ENCODE data around the gene PACRG.

PACRG gene

DNA sequence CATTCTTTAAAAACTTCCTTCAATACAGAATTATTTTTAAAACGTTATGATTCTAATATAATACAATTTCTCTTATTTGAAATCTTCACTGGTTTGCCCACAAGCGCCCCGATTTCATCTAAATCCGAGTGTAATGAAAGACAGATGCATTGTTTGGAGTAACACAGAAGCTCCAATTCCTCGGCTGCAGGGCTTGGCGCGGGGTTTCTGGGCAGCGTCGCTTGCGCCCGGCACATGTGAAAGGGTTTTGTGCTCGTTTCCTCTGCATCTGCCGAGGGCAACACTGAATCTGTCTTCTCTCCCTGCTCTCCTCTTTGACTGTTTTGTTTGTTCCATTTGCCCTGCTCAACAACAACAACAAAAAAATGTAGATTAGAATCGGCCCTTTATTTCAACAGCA is 438.1 kb downstream of the PACRG start:
- no peak for DNase-seq (ENCODE audit: low read depth in 2 of 2, low spot score in 1 of 2)

DNA sequence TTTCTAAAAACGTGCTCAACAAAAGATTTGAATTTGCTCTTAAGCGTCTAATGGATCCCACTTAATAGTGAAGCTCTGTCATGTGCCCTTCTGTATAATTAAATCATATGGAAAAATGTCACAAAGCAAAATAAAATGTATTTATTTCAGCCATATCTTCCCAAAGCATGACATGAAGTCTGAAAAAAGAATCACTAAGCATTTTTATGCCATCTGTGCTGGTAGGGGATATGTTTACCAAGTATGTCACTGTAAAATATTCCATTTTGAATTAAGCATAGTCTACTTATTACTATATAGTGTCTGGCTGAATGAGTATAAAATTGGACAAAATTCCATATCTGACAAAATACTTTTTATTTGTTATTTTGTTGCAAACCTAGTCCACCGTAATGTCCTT is 438.7 kb downstream of the PACRG start:
- DNase-seq (ENCODE audit: low read depth in 2 of 2, low spot score in 1 of 2), result no peak

DNA sequence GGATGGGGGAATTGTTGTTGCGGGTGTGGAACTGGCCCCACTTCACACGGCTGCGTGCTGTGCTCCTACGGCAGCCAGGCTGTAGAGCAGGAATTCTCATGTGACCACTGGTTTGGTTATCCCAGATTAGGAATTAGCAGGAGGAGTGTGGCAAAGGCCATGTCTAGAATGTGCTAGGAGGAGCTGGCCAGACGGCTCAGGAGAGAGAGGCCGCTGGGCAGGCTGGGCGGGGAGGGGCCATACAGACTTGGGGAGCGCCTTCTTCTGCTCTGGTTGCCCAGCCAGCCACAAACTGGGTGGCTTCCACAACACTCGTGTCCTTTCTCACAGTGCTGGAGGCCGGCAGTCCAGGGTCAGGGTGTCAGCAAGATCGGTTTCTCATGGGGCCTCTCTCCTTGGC is 441.7 kb downstream of the PACRG start:
- DNase-seq (ENCODE audit: low read depth in 2 of 2, low spot score in 1 of 2), result no peak

DNA sequence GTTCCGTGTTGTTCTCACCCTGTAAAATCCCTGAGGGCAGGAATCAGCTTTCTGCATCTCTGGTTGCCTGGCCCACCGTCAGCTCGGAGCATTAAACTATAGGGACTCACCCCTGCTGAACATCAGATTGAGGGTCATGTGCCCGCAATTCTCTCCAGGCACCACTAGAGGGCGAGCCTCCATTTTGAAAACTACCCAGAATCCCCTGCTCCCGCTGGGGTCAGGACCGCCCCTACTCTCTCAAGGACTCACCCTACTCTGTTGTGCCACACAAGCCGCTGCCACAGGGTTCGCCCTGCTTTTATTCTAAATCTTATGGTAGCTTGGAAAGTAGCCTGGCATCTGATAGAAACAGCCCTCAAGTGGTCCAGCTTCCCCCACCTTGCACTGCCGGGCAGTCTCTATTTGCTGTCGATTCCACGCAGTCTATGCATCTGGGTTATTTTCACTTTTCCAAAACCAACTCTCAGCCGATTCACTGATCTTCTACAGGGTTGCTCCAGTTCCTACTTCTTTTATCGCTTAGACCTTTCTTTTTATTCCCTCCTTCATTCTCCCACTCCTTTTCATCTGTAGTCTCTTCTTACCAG is 442.6 kb downstream of the PACRG start:
- DNase-seq (ENCODE audit: low read depth in 2 of 2, low spot score in 1 of 2), result no peak

DNA sequence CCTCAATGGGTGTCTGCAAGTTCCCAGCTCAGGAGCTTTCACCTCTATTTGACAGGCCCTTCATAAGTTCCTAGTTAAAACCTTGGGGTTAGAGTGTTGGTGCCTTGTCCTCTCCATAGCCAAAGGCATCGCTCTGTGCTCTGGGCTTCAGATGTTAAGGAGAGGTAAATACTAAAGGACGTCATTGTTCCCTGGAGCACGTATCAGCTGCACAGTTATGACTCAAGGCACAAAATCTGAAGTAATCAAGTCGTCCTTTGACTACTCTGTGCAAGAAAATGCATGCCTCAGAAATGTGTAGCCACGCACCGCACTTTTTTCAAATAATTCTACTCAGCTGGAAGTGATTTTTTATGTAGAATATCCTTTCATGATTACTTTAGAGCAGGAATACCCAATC is 446.0 kb downstream of the PACRG start:
- DNase-seq (ENCODE audit: low read depth in 2 of 2, low spot score in 1 of 2), result no peak

DNA sequence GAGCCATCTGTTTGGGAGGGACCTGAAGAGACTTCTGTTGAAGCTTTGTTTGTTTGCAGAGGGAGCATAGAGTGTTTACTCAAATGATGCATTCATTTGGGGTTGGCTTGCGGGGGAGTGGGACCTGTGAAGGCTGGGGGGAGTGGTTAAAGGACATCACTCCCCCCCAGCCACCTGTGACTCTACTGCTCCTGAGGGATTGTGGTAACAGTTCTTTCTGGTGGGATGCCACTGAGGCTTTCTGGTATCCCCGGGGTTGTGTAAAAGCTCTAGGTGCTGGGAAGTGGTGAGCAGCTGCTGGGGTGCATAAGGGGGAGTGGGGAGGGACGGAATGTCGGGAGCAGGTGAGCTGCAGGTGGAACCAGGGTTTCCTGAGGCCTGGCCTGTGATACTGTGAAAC is 447.5 kb downstream of the PACRG start:
- no peak for DNase-seq (ENCODE audit: low read depth in 2 of 2, low spot score in 1 of 2)

DNA sequence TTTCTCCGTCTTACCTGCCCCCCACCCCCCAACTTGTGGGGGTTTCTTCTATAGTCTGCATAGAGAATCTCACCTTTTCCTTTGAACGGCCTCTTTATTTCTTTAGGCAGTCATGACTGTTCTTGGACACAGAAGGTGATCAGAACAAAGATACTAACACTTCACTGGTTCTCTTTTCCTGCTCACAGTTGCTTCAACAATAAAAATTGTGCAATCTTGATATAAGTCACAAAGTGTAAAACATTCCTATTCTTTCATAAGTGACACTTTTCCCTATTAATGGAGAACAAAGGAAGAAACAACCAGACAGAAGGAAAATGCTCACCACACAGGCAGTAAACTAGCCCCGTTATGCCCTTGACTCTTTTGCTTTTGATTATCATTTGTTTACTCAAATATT is 448.3 kb downstream of the PACRG start:
- DNase-seq (ENCODE audit: low read depth in 2 of 2, low spot score in 1 of 2), result no peak

DNA sequence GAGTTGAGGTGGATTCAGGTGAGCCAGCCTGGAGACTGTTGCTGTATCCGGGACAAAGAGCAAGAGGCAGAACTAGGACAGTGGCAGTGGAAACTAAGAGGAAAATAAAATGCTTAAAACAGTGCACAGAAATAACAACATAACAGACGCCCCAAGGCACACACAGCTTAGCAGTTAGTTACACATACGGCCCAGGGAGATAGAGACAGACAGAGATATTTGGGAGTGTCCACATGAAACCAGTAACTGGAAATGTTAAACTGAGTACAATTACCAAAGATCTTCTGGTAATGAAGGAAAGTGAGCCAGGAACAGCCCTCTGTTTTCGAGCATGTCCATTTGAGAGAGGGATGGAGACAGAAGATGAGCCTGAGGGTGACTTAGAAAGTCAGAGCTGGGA is 449.2 kb downstream of the PACRG start:
- no peak for DNase-seq (ENCODE audit: low read depth in 2 of 2, low spot score in 1 of 2)

DNA sequence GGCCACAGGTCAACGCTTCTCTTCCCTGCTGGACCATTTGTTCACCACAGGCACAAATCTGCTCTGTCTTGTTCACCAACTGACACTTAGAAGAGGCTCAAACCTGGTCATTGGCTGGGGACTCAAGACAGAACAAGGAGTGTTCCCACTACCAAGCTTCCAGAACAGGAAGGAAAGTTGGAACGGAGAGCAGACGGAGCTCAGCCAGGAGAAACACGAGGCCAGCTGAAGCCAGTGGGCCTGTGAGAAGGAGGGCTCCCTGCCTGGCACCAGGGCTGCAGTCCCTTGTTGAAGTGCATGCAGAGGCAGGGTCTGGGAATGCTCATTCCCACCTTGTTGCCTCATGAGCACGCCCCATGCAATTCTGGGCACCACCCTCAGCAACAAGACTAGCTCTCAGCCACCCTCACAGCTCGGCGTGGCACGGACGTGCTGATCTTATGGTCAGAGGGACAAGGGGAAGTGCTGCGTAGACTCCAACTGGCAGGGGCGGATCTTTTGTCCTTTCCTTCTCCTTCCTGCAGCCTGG is 450.2 kb downstream of the PACRG start:
- DNase-seq (ENCODE audit: low read depth in 2 of 2, low spot score in 1 of 2), result no peak

DNA sequence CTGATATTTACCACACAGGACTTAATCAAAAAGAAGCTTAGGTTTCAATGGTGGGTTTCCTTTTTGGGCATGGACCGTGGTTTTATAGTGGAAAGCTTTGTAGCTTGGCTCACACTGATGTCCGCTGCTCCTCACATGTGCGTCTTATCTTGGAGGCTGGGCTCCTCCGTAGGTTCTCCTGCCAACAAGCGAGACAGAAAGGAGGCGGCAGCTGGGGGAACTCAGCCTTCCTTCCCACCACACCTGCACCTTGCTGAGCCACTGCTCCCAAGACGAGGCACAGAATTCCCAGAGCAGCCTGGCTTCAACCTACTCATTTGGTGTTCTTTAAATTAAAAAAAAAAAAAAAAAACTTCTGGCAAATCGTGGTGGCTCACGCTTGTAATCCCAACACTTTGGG is 451.3 kb downstream of the PACRG start:
- no peak for DNase-seq (ENCODE audit: low read depth in 2 of 2, low spot score in 1 of 2)

DNA sequence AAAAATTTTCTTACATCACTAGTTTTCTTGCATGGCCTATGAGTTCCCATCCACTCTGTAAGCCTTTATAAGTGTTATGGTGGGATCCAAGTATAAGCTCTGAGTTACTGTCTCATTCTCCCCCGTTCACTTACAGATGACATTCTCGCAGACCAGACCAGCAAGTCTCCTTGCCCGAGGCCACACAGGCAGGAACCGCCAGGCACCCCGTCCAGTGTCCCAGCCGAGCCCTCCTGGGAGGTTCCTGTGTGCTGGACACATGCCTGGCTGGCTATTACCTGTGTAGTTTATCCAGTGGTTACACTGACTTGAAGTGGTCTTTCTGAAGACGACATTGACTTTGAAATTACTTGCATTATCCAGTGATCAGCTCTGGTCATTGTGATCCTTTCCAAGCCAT is 451.9 kb downstream of the PACRG start:
- no peak for DNase-seq (ENCODE audit: low read depth in 2 of 2, low spot score in 1 of 2)

DNA sequence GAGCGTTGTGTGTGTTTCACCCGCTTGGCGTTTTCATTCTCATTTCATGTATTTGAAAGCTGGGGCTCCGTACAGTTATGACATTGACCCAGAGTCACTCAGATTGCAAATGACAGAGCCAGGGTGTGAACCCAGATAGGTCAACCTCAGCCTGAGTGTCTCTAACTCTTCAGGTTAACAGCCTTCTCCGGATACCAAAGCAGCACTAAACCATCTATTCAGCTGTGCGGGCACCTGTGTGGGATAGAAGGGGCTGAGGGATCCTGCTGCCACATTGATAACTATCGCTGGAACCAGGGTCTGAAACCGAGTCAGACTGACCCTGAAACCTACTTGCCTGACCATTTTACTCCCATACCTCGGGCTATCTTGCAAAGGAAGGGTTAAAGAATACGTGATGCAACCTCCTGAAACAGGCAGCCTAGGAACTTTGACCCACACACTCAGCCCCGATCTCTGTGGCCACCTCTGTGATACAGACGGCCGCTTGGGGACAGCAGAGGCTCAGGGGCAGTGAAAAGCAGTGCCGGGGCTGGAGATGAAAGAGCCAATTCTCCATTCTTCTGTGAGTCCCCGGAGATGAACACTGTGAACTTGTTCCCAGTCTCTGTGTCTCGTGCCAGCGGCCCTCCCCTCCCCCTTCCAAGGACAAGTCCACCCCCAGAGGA is 453.2 kb downstream of the PACRG start:
- no peak for DNase-seq (ENCODE audit: low read depth in 2 of 2, low spot score in 1 of 2)

DNA sequence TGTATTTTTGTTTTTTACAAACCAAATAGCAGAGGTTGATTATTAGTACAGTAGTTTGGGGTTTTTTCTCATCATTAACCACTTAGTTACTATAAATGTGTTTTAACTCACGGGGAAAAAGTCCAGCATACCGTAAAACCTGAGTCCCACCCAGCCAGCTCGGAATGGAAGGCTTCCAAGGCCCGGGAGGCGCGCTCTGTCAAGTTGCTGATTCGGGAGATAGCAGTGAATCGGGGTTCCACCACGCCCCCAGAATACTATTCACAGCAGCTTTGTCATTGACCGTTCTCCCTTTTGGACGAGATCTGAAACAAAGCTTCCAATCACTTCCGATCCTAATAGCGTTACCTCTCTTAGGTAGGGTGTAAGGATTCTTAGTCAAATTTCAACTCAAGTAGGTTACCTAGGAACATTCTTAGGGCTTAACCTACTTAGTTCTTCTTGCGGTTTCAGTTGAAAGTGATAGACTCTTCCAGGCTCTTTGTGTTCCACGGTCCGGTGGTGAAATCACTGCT is 453.9 kb downstream of the PACRG start:
- DNase-seq (ENCODE audit: low read depth in 2 of 2, low spot score in 1 of 2), result no peak

DNA sequence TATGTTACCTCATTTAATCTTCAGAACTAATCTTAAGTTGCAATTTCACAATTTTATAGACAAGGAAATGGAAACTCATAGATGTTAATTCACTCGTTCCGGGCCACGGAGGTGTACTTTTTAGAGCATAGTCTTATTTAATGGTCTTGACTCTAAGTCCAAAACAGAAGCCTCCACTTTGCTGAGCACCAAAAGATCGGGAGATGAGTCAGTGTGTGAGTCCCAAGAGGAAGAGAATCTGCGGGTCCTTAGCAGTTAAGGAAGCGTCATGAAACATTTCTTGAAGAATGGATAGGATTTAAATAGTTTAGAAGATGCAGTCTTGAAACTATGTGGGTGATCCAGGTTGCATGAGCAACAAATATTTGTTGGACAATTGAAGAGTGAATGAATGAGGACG is 454.9 kb downstream of the PACRG start:
- no peak for DNase-seq (ENCODE audit: low read depth in 2 of 2, low spot score in 1 of 2)

DNA sequence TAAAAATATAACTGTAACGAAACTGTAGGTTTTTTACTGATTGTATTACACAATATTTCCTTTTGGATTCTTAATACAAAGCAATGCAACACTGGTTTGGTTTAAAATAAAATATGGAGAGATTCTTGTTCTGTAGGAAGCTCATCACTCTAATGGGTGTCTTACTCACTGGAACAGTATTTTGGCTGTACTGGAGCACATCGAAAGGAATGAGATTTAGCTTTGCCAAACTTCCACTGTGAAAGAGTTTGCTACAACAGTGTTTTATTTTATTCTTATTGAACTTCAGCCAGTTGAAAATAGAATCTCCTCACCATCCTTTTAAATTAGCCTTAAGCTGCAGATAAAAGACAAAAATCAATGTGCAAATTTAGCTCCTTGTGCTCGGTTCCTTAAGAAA is 456.0 kb downstream of the PACRG start:
- DNase-seq (ENCODE audit: low read depth in 2 of 2, low spot score in 1 of 2), result no peak

DNA sequence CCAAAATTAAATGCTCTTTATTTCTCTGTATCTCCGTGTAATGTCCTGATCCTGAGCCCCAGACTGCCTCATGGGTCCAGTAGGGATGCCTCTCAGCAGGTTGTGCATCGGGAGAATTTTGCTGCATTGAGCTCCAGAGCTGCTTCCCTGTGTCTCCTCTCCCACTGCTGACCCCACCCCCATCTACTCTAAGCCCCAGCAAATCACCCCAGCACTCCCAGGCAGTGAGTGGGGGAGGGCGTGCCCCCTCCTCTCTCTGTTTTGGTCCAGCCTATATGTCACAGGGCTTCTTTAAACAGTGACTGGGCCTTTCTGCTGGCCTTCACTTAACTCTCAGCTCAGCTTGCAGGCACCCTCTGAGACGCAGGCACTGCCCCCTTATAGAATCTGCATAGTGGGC is 458.0 kb downstream of the PACRG start:
- DNase-seq (ENCODE audit: low read depth in 2 of 2, low spot score in 1 of 2), result no peak

DNA sequence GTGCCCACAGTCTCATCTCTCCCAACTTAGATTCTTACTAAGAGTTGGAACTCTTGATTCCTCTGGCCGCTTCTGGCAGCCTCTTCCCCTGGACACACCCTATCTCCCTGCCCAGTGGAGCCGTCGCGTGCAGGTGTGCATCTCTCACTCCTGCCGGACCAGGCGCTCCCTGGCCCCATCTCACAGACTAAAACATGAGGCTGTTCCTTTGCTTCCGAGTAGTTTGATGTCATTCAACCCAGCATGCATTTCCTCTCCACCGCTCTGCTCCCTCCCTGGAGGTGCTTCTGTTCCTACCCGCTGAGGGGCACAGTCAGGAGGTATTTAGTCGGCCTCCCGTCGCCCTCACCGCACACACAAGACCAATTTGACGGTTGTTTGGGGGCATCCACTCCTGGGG is 458.8 kb downstream of the PACRG start:
- DNase-seq (ENCODE audit: low read depth in 2 of 2, low spot score in 1 of 2), result no peak

DNA sequence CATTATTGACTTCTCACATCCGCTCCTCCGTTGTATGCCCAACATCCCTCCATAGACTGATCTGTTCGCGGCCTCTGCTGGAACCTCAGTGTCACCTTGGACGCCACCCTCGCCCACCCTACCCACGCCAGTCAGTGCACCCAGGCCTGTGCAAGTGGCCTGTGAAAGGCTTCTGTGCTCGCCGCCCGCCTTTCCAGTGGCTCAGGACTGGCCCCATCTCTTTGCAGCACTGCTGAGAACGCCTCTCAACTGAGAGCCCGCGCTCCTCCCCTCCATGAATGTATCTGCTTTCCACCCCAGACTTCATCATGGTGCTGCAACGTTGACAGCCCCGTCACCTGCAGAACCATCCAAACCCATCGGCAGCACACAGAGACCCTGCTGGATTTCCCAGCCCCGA is 459.4 kb downstream of the PACRG start:
- DNase-seq (ENCODE audit: low read depth in 2 of 2, low spot score in 1 of 2), result no peak

DNA sequence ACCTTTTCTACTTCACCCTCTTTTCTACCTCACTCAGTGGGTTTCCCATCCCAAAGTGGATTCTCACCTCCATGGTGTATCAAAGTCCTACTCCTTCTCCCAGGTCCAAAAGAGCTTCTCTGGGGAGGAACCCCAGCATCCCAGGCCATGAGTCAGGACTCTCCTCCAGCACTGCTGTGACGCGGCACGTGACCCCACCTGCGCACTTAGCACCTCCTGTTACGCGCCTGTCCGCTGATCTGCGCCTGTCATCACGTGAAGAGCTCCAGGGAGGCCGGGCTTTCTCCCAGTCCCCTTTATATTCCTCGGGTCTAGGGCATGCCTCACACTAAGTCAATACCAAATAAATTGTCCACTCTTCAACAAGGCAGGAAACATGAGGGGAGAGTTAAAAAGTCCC is 459.8 kb downstream of the PACRG start:
- no peak for DNase-seq (ENCODE audit: low read depth in 2 of 2, low spot score in 1 of 2)

DNA sequence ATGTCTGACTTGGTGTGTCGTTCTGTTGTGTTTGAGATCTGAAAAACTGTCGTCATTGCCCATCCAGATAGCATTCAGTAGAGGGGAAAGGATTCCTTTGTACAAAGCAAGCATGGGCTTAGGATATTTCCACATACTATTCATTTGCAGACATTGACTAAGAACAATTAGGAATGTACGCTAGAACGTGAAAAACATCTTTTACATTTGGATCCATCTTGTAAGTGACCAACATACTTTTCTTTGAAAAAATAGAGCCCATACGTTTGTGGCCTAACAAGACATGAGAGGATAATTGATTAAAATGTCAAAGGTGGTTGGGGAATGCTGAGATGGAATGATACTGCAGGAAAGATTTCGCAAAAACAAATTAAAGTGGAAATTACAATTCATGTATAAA is 461.0 kb downstream of the PACRG start:
- DNase-seq (ENCODE audit: low read depth in 2 of 2, low spot score in 1 of 2), result no peak

DNA sequence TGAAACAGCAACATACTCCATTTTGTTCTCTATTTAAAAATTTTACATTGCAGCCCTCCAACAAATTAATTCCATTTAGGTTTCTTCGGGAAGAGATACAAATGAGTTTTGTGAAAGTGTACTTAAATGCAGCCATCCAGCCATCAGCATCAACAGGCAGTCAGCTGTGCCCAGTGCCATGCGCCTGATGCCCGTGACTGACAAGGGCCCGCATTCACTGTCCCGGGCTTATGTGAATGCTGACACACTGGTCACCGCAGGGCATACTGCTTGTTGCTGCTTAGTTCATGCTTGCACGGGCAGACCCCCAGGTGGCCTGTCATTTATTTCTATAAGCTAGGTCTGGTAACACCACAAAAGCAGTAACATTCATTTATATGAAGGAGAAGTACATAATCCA is 461.8 kb downstream of the PACRG start:
- DNase-seq (ENCODE audit: low read depth in 2 of 2, low spot score in 1 of 2), result no peak

DNA sequence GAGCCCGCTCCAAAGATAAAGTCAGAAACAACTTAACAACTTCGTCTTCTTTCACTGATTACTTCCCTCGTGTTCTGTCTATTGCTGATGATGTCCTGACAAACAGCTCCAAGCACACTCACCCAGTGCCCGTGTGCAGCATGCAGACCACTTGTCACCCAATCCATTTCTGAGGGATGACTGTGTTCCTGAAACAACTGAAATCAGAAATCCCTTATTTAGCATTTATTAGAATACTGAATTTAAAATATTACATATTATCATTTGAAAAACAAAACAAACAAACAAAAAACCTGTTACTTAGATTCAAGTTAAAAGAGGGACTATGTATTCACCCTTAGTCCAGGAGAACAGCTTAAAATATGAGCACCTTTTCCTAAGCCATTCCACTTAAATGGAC is 463.0 kb downstream of the PACRG start:
- DNase-seq (ENCODE audit: low read depth in 2 of 2, low spot score in 1 of 2), result no peak

All from stimulated activated CD8-positive, alpha-beta memory T cell treated with anti-CD3 and anti-CD28 coated beads, Interleukin-4, amount 100 ng/mL, for 4 hours (primary cell).